Measurements from ENCODE around the gene INTS7. TPM values are rescaled to one million over a fixed set of nuclear protein-coding genes. Genes with fewer than 3 reads are reported as not detected.

INTS7 gene
- total and polyA plus RNA-seq, 2 of the 4 experiments (the other 2 are of a cell fraction), result 8.3 to 24.9 TPM

DNA sequence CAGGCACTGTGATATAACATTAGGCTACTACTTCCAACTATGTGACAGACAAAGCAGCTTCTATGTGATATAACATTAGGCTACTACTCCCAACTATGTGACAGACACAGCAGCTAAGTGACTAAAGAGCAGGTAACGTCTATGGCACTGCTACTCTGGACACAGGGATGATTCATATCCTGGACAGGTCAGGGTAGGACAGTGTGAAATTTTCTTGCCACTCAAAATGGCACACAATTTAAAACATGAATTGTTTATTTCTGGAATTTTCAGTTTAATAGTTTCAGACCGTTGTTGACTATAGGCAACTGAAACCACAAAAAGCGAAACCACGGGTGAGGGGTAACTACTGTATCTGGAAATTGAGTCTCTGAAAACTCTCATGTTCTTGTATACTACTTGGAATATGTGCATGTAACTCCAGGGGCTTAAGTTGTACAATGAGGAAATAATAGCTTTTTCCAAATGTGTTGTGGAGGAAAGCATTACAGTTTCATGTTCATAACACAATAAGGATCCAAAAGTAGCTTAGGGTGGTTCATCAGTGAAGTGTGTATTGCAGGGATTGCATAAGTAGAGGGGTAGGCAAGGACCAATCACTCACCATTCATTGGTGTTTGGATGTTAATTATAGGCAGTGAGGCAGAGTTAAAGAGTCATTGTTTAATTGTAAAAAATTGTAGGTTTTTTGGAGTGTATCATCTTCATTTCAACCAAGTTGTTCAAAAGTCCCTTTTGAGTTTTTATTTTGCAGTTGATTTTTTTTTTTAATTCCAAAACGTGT is 5.5 kb upstream of the INTS7 start:
- ChIA-PET CTCF (interaction anchor here (1.3 to 1.9 kb wide), 2 partner anchors 360 to 415 kb away, joined by 5 to 6 read pairs; no protein-coding TSS in a partner anchor), POLR2A (ENCODE audit: unreplicated experiment) (no interaction called here)
- H3K18ac ChIP-seq (ENCODE audit: low read depth, low read length), result no peak overlapping the region
- no peak overlapping the region for H3K27ac ChIP-seq (ENCODE audit: insufficient read depth, low read length)
- no peak for TF ChIP-seq POLR2A (IDR thresholded peaks at IDR 0.05; ENCODE audit: low read depth, low read length)
- TF ChIP-seq CEBPB (IDR thresholded peaks at IDR 0.05; ENCODE audit: low read depth, low read length), result peak; percentile 36; the same call in 1 of the 2 replicates
- dilution Hi-C loops (cut with HindIII; ENCODE audit: low sequenced_read_pairs, unreplicated experiment) (no loop called here), intact Hi-C loops (cut with micrococcal nuclease) (no loop called here), in situ Hi-C loops (cut with MboI; ENCODE audit: low sequenced_read_pairs) (no loop called here)
- no peak overlapping the region for H3K4ac ChIP-seq (ENCODE audit: low read depth, low read length)
- H2AFZ ChIP-seq (replicated peaks; ENCODE audit: low read length, poor library complexity), result no peak overlapping the region
- WGBS, 2 experiments (ENCODE audit: extremely low coverage in 2 of 2, insufficient read length in 1 of 2), result no CpG with 5 or more reads among the region's 5 CpGs
- no peak overlapping the region for H2AK9ac ChIP-seq (replicated peaks; ENCODE audit: low read depth, low read length, poor library complexity)
- no peak overlapping the region; the same call in 1 of the 2 replicates for H2BK20ac ChIP-seq (ENCODE audit: low read depth, low read length)
- H3K27me3 ChIP-seq (ENCODE audit: control insufficient read depth, insufficient read depth, low read length), result no peaks in the 10 kb centered on the region
- H2BK15ac ChIP-seq (ENCODE audit: low read depth, low read length), result 0 out of 3 replicates have a peak overlapping the region, but pooled peaks have one; percentile 14
- H4K91ac ChIP-seq (ENCODE audit: insufficient read depth, low read depth, low read length), result no peak overlapping the region
- H3K4me2 ChIP-seq (ENCODE audit: low read depth, low read length), result peak overlapping the region; percentile 70
- no peak overlapping the region for H3K56ac ChIP-seq (ENCODE audit: extremely low read depth, insufficient read depth, low read length)
- no peak for ATAC-seq (ENCODE audit: low read depth)
- 0 out of 2 replicates have a peak, but pooled peaks cover 3% of the 10 kb centered on the region for H4K20me1 ChIP-seq (ENCODE audit: insufficient read depth, low read length)
- no peak overlapping the region for H2AK5ac ChIP-seq (ENCODE audit: low read depth, low read length)
- H3K79me1 ChIP-seq (ENCODE audit: low read depth in 1 of 2, low read length in 2 of 2), result peaks cover 14 to 28% of the 10 kb centered on the region in 2 experiments; a peak in 3 of 4 replicates
- no peaks in the 10 kb centered on the region for H3K36me3 ChIP-seq (ENCODE audit: control insufficient read depth, insufficient read depth, low read length)
- H3K9ac ChIP-seq (ENCODE audit: low read depth, low read length), result no peak overlapping the region
- H3K4me3 ChIP-seq (ENCODE audit: insufficient read depth, low read depth, low read length), result no peak overlapping the region
- H2BK120ac ChIP-seq (ENCODE audit: low read depth, low read length), result peak overlapping the region; percentile 3; the same call in 1 of the 2 replicates
- 0 out of 2 replicates have a peak overlapping the region, but pooled peaks have one; percentile 41 for H3K23ac ChIP-seq (ENCODE audit: low read depth, low read length)
- peaks cover 3% of the 10 kb centered on the region; the same call in 1 of the 2 replicates for H3K4me1 ChIP-seq (ENCODE audit: control insufficient read depth, insufficient read depth, low read length)
- no peak for DNase-seq
- BruUV-seq (replicated peaks), result no TSS peak
- H4K8ac ChIP-seq (ENCODE audit: low read depth in 2 of 2, low read length in 2 of 2), result peak overlapping the region in 1 of 2 experiments; percentile 36; a peak in 1 of 4 replicates
- no peak overlapping the region for H4K5ac ChIP-seq (ENCODE audit: low read depth, low read length)
- no peaks in the 10 kb centered on the region; the same call in 1 of the 2 replicates for H3K9me1 ChIP-seq (ENCODE audit: insufficient read depth, low read length)
- H3K14ac ChIP-seq (replicated peaks; ENCODE audit: low read depth, low read length), result no peak overlapping the region; the same call in 1 of the 2 replicates
- H3K9me3 ChIP-seq (ENCODE audit: control insufficient read depth, insufficient read depth, low read length), result no peaks in the 10 kb centered on the region
- H2BK5ac ChIP-seq (ENCODE audit: low read depth, low read length, poor library complexity, severe bottlenecking), result peak overlapping the region; percentile 41

Measured in IMR-90 (cell line).